ENCODE measurements around the gene GMIP.

- TF ChIP-seq CREB1 (IDR thresholded peaks at IDR 0.05; ENCODE audit: low read depth): no peak
- no peak for TF ChIP-seq EP300 (IDR thresholded peaks at IDR 0.05; ENCODE audit: borderline replicate concordance)
- TF ChIP-seq ZBTB7A (IDR thresholded peaks at IDR 0.05; ENCODE audit: low read depth): no peak
- TF ChIP-seq REST (IDR thresholded peaks at IDR 0.05; ENCODE audit: low read depth): no peak
- TF ChIP-seq USF1 (IDR thresholded peaks at IDR 0.05): no peak
- TF ChIP-seq TCF12 (IDR thresholded peaks at IDR 0.05; ENCODE audit: low read depth): no peak
Measured at GRCh38 chr19:19637186-19637522, 6.3 kb downstream of the GMIP start.

Measured in Ishikawa (cell line).